ENCODE measurements around the gene LIF. TPM values are rescaled to one million over a fixed set of nuclear protein-coding genes. Genes with fewer than 3 reads are reported as not detected.

LIF gene
- total RNA-seq, 4 donors from 2014 or later, result 0.19 to 4.8 (median 1.6) TPM

DNA sequence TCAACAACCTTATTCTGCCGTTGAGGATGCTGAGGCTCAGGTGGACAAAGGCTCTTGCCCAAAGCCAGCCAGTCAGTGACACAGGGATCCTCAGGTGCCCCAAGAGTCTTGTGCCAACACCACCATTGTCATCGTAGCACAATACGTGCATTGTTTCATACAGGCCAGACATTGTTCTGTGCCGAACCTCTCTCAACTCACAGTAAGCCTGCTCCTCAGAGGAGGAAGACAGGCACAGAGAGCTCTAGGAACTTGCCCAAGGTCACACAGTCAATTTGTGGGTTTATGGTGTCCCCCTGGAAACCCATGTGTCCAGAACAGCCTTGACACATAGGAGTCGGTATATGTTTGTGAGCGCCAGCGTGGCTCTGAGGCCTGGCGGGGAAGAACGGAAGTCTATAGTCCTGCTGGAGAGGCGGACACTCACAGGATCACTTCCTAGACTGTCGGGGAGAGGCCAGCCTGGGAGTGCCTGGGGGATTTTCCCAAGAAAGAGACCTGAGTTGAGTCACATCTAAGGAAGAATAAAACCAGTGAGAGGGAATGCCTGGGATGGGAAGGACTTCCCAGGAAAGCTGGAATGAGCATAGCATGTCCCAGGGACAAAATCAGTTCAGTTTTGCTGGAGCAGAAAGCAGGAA lies 20.2 kb downstream of the LIF start:
- H3K4me1 ChIP-seq, result no peaks in the 10 kb centered on the region
- TF ChIP-seq, protein P1, sequence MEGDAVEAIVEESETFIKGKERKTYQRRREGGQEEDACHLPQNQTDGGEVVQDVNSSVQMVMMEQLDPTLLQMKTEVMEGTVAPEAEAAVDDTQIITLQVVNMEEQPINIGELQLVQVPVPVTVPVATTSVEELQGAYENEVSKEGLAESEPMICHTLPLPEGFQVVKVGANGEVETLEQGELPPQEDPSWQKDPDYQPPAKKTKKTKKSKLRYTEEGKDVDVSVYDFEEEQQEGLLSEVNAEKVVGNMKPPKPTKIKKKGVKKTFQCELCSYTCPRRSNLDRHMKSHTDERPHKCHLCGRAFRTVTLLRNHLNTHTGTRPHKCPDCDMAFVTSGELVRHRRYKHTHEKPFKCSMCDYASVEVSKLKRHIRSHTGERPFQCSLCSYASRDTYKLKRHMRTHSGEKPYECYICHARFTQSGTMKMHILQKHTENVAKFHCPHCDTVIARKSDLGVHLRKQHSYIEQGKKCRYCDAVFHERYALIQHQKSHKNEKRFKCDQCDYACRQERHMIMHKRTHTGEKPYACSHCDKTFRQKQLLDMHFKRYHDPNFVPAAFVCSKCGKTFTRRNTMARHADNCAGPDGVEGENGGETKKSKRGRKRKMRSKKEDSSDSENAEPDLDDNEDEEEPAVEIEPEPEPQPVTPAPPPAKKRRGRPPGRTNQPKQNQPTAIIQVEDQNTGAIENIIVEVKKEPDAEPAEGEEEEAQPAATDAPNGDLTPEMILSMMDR (IDR thresholded peaks at IDR 0.05), result no peak
- TF ChIP-seq EP300 (IDR thresholded peaks at IDR 0.05), result no peak
- no peak for TF ChIP-seq POLR2AphosphoS5 (IDR thresholded peaks at IDR 0.05)
- TF ChIP-seq POLR2A (IDR thresholded peaks at IDR 0.05; ENCODE audit: low read depth), result no peak
- no peak overlapping the region for H3K27ac ChIP-seq (replicated peaks in 1 of 4)
- H3K36me3 ChIP-seq, result no peaks in the 10 kb centered on the region
- 83% methylated on average over 7 of the region's 11 CpGs for WGBS
- no peak overlapping the region for H3K4me3 ChIP-seq
- no peak for DNase-seq (ENCODE audit: extremely low spot score)
- intact Hi-C loops (cut with DNase I), result no loop called here
- no peaks in the 10 kb centered on the region for H3K9me3 ChIP-seq
- peaks cover 0 to 35% (median 0%) of the 10 kb centered on the region in 4 donors for H3K27me3 ChIP-seq

DNA sequence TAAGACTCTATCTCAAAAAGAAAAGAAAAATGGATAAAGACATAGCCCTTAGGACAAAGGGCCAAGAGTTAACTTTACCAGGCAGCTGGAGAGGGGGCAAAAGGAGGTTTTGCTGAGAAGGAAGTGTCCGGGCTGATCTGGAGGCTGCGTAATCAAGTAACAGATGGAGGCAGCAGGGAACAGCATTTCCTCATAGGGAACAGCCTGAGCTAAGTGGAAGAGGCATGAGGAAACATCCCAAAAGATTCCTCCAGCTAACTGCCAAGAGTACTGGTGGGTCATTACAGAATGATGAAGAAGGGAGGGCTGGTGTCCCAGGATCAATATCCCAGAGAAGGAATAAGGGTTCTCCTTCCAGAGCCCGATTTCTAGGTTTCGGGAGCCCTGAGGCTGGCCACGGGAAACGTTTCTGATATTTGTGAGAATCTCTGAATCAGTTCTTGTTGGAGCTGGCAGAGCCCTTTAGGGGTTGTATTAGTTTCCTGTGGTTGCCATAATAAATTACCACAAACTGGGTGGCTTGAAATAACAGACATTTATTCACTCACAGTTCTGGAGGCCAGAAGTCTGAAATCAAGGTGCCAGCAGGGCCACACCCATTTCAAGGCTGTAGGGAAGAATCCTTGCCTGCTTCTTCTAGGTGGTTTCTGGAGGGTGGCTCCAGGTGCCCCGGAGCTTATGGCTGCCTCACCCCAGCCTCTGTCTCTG lies 21.2 kb downstream of the LIF start:
- H3K27ac ChIP-seq (replicated peaks in 1 of 4), result no peak overlapping the region
- H3K27me3 ChIP-seq, result peaks cover 0 to 44% (median 0%) of the 10 kb centered on the region in 4 donors
- TF ChIP-seq, protein P1 (IDR thresholded peaks at IDR 0.05), result no peak
- TF ChIP-seq POLR2A (IDR thresholded peaks at IDR 0.05; ENCODE audit: low read depth) (no peak), POLR2AphosphoS5 (IDR thresholded peaks at IDR 0.05) (no peak), EP300 (IDR thresholded peaks at IDR 0.05) (no peak)
- intact Hi-C loops (cut with DNase I), result no loop called here
- no peaks in the 10 kb centered on the region for H3K4me1 ChIP-seq
- no peaks in the 10 kb centered on the region for H3K9me3 ChIP-seq
- WGBS, result 93% methylated on average over 7 of the region's 7 CpGs
- no peak overlapping the region for H3K4me3 ChIP-seq
- H3K36me3 ChIP-seq, result no peaks in the 10 kb centered on the region
- no peak for DNase-seq (ENCODE audit: extremely low spot score)

DNA sequence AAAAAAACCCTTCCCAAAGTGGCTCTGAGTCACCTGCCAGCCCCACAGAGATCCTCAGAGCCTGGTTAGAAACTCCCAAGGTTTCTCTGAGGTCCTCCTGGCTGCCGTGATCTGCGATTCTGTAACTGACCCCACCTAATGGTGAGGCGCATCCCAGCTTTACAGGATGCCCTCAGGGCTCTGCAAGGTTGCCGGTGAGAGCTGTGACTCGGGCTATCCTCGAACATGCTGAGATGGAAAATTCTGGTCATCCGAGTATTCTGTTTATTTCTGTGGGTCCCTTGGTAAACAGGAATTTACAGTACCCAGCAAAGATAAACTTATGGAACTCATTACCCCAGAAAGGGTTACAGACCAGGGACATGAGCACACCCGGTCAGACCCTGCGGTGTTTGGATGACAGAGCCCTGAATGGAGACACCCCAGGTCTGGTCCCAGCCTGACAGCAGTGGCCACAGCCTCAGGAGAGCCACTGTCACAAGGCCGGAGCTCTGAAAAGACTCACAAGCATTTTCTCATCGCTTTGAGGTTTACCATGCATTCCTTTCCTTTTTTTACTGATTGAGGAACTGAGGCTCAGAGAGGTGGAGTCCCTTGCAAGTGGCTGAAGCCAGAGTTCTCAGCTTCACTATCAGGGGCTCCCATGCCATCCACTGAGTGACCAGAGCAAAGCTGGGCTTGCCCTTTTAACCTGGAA lies 22.2 kb downstream of the LIF start:
- no peak overlapping the region for H3K4me3 ChIP-seq
- no peak for TF ChIP-seq POLR2AphosphoS5 (IDR thresholded peaks at IDR 0.05)
- TF ChIP-seq EP300 (IDR thresholded peaks at IDR 0.05), result no peak
- TF ChIP-seq, protein P1 (IDR thresholded peaks at IDR 0.05), result no peak
- TF ChIP-seq POLR2A (IDR thresholded peaks at IDR 0.05; ENCODE audit: low read depth), result no peak
- DNase-seq (ENCODE audit: extremely low spot score), result no peak
- intact Hi-C loops (cut with DNase I), result no loop called here
- no peak overlapping the region for H3K27ac ChIP-seq (replicated peaks in 1 of 4)
- peaks cover 0 to 42% (median 0%) of the 10 kb centered on the region in 4 donors for H3K27me3 ChIP-seq
- no peaks in the 10 kb centered on the region for H3K9me3 ChIP-seq
- no peaks in the 10 kb centered on the region for H3K4me1 ChIP-seq
- no peaks in the 10 kb centered on the region for H3K36me3 ChIP-seq
- WGBS, result 70% methylated on average over 11 of the region's 11 CpGs

DNA sequence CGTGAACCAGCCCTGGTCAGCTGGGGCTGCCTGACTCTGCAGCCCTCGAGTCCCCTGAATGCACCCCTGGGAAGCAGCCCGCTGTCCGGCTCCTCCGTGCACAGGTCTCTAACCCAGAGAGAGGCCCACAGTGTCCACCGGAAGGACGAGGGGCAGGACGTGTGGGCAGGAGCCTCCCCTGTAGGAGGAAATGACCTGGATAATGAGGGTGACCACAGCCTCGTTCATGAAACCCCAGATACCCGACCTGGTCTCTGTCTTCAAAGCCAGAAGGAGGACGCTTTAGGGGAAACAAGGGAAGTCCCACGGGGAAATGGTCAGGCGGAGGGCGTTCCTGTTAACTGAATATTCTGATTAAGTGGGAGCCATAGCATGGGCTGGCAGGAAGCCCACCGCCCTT lies 23.3 kb downstream of the LIF start:
- Histone ChIP-seq H3K27ac (replicated peaks in 1 of 4) (no peak overlapping the region), H3K36me3 (no peaks in the 10 kb centered on the region), H3K4me1 (no peaks in the 10 kb centered on the region), H3K9me3 (no peaks in the 10 kb centered on the region), H3K4me3 (no peak overlapping the region), H3K27me3 (peaks cover 0 to 36% (median 0%) of the 10 kb centered on the region in 4 donors)
- intact Hi-C loops (cut with DNase I), result no loop called here
- TF ChIP-seq POLR2AphosphoS5 (IDR thresholded peaks at IDR 0.05) (no peak), POLR2A (IDR thresholded peaks at IDR 0.05; ENCODE audit: low read depth) (no peak), EP300 (IDR thresholded peaks at IDR 0.05) (no peak)
- TF ChIP-seq, protein P1 (IDR thresholded peaks at IDR 0.05), result no peak
- 71% methylated on average over 15 of the region's 15 CpGs for WGBS
- no peak for DNase-seq (ENCODE audit: extremely low spot score)

Measured in esophagus muscularis mucosa (tissue), 4 donors.